Adrenal gland (tissue), 12 donors: ENCODE results near the gene HELZ. TPM values are rescaled to one million over a fixed set of nuclear protein-coding genes. Genes with fewer than 3 reads are reported as not detected.

ENCODE experiments used
- DNase-seq, 7 donors: peaks; one replicate each; pipeline ENCODE4 v3.0.0-alpha.2; 2019 to 2020
- H3K27ac ChIP-seq, 5 donors: fragments of 200-600 bp; sonication (generic) in 4 of 5; 1 replicate in 3 of 5; 2 replicates in 2 of 5; pipeline versions ENCODE4 v1.5.1 to v1.8.0; 2016 to 2020; ENCODE audit warnings: mild to moderate bottlenecking in 1 of 5
- H3K27me3 ChIP-seq: fragments of 200-600 bp; 2 replicates; pipeline ENCODE4 v1.8.0; 2021
- H3K36me3 ChIP-seq, 2 donors: fragments of 200-600 bp; replicated peaks in 1 of 2; 1 replicate in 1 of 2; 2 replicates in 1 of 2; pipeline versions ENCODE4 v1.5.1 to v1.8.0; 2018 to 2022
- H3K4me1 ChIP-seq, 2 donors: fragments of 200-600 bp; replicated peaks in 1 of 2; 1 replicate in 1 of 2; 2 replicates in 1 of 2; pipeline versions ENCODE4 v1.5.1 to v1.8.0; 2018 to 2021
- H3K4me3 ChIP-seq, 4 donors: fragments of 200-600 bp; sonication (generic) in 3 of 4; one replicate each; pipeline ENCODE4 v1.5.1; 2016 to 2018
- H3K9me3 ChIP-seq, 3 donors: fragments of 200-600 bp; sonication (generic) in 1 of 3; replicated peaks in 1 of 3; 1 replicate in 2 of 3; 2 replicates in 1 of 3; pipeline versions ENCODE4 v1.5.1 to v1.8.0; 2016 to 2021
- CTCF ChIP-seq, 6 experiments: fragments of 450-650 bp in 4 of 6; fragments of 200-600 bp in 2 of 6; sonication (generic) in 1 of 6; IDR thresholded peaks; 1 replicate in 5 of 6; 2 replicates in 1 of 6; pipeline versions ENCODE4 v1.5.1 to v1.8.0; 2016 to 2021; ENCODE audit warnings: antibody characterized with exemption in 6 of 6, mild to moderate bottlenecking in 2 of 6, moderate library complexity in 1 of 6
- POLR2A ChIP-seq, 2 donors: fragments of 450-650 bp; IDR thresholded peaks; one replicate each; pipeline ENCODE4 v1.6.1; 2017; ENCODE audit warnings: antibody characterized with exemption in 2 of 2, mild to moderate bottlenecking in 2 of 2, moderate library complexity in 1 of 2
- WGBS, 4 donors: extraction: QIAGEN DNeasy Blood & Tissue Kit in 2 of 4; methylation state at CpG; one replicate each; pipeline versions ENCODE4 v1.1.5 to v1.1.7; 2013 to 2017; 5-methylcytosine and 5-hydroxymethylcytosine counted together
- intact Hi-C, 2 donors: fragments of 100-400 bp; cut with DNase I; formaldehyde crosslinking; loops; one replicate each; pipeline versions ENCODE4 v1.14.1 to v1.15.0; 2022 to 2023
- polyA plus RNA-seq, 3 donors: library from polyadenylated mRNA; stranded (reverse); fragments of 200-250 nt in 2 of 3; fragments of 350-450 nt in 1 of 3; fragmentation: Illumina TruSeq in 1 of 3; extraction: RNeasy Lipid Tissue Mini Kit (QIAGEN cat#74804) in 1 of 3; gene quantifications; one replicate each; pipeline ENCODE4 v1.2.3, GENCODE V29; 2013 to 2014
- total RNA-seq, 9 donors: library from RNA; depleted of rRNA in 4 of 9; stranded (reverse); fragments of >200 nt in 4 of 9; fragments of 120-200 nt in 1 of 9; fragmentation: NEBNext Ultra II Directional in 1 of 9; extraction: Animal tissue kit (Norgen Biotek cat#: 25700) in 1 of 9; gene quantifications; one replicate each; pipeline versions ENCODE4 v1.1.0 to v1.2.4, GENCODE V29; 2013 to 2023
- donor health status: healthy with polysubstance abuse.
- donor health status: Bipolar disorder and iron deficiency.
- donor health status: DM: yes; HTN: yes; CAD: no.
- donor health status: DM: no; HTN: no; CAD: no.
- donor health status: DM: no; HTN: no; CAD: no.
- donor health status: DM: yes; HTN: yes; CAD: no.

HELZ gene
- total and polyA plus RNA-seq, 12 donors: 3.1 to 88.0 (median 47.9) TPM

DNA sequence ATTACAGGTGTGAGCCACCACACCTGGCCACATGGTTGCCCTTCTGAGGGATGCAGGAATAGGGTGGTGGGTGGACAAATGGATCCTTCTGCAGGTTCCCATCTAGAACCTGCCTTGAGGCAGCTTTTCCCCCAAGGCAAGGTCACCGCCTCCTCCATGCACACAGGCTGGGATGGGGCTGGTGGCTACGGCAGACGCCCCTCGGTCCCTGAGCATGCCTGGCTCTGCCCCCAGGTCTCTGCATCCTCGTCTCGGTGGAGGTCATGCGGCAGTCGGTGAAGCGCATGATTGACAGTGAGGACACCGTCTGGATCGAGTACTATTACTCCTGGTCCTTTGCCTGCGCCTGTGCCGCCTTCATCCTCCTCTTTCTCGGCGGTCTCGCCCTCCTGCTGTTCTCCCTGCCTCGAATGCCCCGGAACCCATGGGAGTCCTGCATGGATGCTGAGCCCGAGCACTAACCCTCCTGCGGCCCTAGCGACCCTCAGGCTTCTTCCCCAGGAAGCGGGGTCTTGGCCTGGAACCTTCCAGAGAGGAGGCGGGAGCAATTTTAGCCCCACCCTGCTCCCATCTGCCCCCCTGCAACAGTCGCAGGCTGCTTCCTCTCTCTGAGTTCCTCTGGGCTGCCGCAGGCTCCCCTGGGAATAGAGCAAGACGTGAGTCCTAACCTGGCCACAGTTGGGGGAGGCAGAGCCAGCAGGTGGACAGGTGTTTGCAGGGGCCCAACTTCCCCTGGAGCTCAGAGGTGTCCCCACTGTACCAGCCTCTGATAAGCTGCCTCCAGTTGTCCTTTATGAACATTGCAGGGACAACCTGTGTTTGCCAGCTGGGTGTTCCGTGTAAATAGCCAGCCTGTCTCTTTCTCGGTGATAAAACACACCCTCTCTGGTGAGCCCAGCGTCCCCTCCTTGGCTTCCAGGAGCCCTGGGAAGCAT, 188.9 kb downstream of the HELZ start:
- 90 to 92% (median 91%) methylated on average over 11 to 29 of the region's 29 CpGs for WGBS, 4 donors
- TF ChIP-seq POLR2A (IDR thresholded peaks at IDR 0.05) (no peak), CTCF (IDR thresholded peaks at IDR 0.05) (no peak)
- DNase-seq: peak in 1 of 7 donors; percentile 28
- Histone ChIP-seq H3K4me3 (no peak overlapping the region), H3K27ac (no peak overlapping the region), H3K9me3 (no peaks in the 10 kb centered on the region), H3K27me3 (no peaks in the 10 kb centered on the region), H3K36me3 (no peaks in the 10 kb centered on the region), H3K4me1 (no peaks in the 10 kb centered on the region)
- intact Hi-C loops: no loop called here

DNA sequence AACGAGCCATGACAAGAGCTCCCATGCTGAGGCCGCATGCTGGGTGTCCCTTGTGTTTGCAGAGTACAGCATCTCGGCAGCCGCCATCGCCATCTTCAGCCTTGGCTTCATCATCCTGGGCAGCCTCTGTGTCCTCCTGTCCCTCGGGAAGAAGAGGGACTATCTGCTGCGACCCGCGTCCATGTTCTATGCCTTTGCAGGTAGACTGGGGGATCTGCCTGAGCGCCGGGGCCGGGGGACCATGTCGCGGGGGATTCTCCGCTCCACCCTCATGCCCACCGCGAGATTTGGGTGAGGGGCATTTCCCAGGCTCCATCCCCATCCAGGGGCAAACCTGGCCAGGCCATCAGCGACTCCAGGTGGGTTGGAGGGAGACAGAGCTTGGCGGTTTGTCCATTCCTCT, 190.0 kb downstream of the HELZ start:
- 95 to 100% (median 97%) methylated on average over 6 to 19 of the region's 19 CpGs for WGBS, 4 donors
- H3K27ac ChIP-seq: no peak overlapping the region
- H3K4me3 ChIP-seq: no peak overlapping the region
- intact Hi-C loops: no loop called here
- no peaks in the 10 kb centered on the region for H3K4me1 ChIP-seq
- H3K9me3 ChIP-seq: no peaks in the 10 kb centered on the region
- peak in 1 of 7 donors; percentile 37 for DNase-seq
- TF ChIP-seq CTCF (IDR thresholded peaks at IDR 0.05) (no peak), POLR2A (IDR thresholded peaks at IDR 0.05) (no peak)
- H3K27me3 ChIP-seq: no peaks in the 10 kb centered on the region
- no peaks in the 10 kb centered on the region for H3K36me3 ChIP-seq

DNA sequence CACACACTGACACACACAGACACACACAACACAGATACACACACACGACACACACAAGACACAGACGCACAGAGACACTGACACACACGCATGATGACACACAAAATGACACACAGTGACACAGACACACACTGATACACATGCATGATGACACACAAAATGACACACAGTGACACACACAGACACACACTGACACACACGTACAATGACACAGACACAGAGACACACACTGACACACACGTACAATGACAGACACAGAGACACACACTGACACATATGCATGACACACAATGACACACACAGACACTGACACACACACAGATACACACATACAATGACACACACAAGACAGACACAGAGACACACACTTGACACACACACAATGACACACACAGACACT, 190.4 kb downstream of the HELZ start:
- WGBS, 4 donors: 76 to 87% (median 82%) methylated on average over 5 of the region's 5 CpGs
- no peaks in the 10 kb centered on the region for H3K36me3 ChIP-seq
- no peak overlapping the region for H3K4me3 ChIP-seq
- H3K27ac ChIP-seq: no peak overlapping the region
- H3K4me1 ChIP-seq: no peaks in the 10 kb centered on the region
- H3K27me3 ChIP-seq: no peaks in the 10 kb centered on the region
- intact Hi-C loops: no loop called here
- no peak for DNase-seq
- TF ChIP-seq POLR2A (IDR thresholded peaks at IDR 0.05) (no peak), CTCF (IDR thresholded peaks at IDR 0.05) (no peak)
- H3K9me3 ChIP-seq: no peaks in the 10 kb centered on the region

DNA sequence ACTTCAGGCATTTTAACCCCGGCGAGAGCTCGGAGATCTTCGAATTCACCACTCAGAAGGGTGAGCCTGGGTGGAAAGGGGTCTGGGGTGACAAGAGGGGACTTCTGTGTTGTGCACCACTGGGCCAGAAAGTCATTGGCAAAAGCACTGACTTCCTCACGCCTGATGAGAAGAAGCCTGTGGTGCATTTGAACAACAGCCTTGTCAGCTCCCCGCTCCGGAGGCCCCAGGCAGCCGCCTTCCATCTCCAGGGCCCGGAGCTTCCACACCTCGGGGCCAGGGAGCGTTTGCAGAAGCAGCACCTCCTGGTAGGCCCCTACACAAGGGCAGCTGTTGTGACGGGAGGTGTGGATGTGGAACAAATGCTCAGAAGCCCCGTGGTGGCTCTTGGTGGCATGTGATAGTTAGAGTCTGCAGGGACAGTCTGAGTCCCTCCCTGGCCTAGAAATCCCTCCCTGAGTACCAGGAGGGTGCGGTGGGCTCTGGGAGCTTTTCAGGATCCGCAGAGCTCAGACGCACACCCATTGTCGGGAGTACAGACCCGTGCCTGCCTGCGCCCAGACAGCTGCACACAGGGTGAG, 190.9 kb downstream of the HELZ start:
- intact Hi-C loops: no loop called here
- TF ChIP-seq POLR2A (IDR thresholded peaks at IDR 0.05) (no peak), CTCF (IDR thresholded peaks at IDR 0.05) (no peak)
- peak in 1 of 7 donors; percentile 31 for DNase-seq
- Histone ChIP-seq H3K27ac (no peak overlapping the region), H3K4me3 (no peak overlapping the region), H3K4me1 (no peaks in the 10 kb centered on the region), H3K36me3 (no peaks in the 10 kb centered on the region), H3K9me3 (peaks cover 0 to under 1% (median 0%) of the 10 kb centered on the region in 3 donors), H3K27me3 (no peaks in the 10 kb centered on the region)
- WGBS, 4 donors: 85 to 100% (median 88%) methylated on average over 6 to 19 of the region's 19 CpGs
